Suppressor macrophage treated with lipopolysaccharide for 1 hour (primary cell): ENCODE measurements around the gene BBS9.
"Not testable (repeated sequence)": the region's sequence is repeated elsewhere in the genome, so short reads cannot be mapped to it uniquely, and the experiment has no call there.

Experiments used
- DNase-seq, 3 donors: peaks; one replicate each; pipeline ENCODE4 v3.0.0-alpha.2; 2020 to 2022

Gene BBS9

DNA sequence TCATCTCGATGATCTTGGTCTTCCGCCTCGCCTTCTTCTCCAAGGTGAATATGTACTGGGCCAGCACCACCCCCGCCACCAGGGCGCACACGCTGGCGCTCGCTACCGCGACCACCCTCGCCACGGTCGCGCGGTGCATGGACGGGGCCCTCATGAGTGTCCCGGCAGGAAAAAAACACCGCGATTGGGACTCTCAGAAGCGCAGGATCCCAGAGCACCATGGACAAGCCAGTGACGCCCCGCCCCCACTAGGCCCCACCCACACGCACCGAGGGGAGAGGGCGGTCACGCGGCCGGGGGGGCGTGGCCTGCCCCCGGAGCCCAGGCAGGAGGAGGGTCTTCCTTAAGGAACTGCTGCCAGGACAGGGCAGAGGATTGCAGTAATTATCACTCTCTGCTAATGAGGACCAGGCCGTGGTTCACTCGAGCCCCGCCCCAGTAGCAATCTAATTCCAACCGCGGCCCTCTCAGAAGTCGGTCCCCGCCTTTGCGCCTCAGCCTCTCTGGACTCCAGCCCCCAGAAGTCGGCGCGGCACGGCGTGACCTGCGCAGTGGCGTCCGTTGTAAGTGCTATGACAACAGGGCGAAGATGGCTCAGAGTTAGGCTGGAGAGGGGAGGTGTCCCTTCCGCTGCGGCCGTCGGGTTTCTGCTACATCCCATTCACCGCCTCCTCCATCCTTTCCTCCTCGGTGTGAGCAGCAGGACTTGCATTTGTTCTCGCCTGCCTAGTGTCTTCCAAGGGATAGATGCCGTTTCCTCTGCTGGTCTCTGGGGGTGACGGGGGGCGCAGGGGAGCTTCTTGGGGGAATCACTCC, at the start of gene BBS9:
Gene BBS9, plus strand, starts transcription at position 575 of the 816 bp plus-strand sequence. CDS start 16,689 bp downstream, outside the sequence.
- peak; percentile 96 to 97 (median 96) for DNase-seq

- DNase-seq: no peak
These were observed 49.3 kb upstream of the BBS9 start for GRCh38 chr7:33079763-33080690.

DNA sequence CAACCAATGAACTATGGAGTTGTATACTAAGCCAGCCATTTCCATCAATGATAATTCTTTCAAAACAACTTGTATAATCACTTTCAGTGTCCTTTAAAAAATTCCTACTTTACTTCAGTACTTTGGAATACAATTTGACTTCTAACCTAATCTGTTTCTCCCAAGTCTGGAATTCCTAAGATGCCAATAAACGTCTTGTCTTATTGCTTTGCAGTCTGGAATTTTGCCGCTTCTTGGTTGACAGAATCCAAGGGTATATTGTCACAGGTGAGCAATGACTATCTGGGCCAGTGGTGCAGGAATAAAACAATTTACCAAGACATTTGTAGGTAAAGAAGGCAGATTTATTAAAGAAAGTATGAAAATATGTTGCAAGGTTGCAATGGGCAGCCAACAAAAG, 42.0 kb upstream of the BBS9 start:
- no peak for DNase-seq

DNA sequence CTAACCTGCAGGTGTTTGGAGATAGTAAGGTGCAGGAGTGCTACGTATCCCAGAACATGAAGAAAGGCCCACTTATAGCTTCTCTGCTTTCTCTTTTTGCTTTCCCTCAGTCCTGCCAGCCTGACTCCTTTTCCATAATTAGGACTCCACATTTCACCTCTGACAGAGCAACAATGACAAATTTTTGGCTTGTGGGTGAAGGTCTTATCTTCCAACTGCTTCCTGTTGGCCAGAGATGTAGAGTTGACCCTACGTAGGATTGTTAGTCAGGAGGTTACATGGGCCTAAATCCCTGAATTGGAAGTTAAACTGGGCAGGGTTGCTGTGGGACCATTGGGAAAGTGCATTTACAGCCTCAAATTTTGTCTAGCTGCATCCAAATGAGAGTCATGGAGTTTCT, 41.5 kb upstream of the BBS9 start:
- DNase-seq: no peak

DNA sequence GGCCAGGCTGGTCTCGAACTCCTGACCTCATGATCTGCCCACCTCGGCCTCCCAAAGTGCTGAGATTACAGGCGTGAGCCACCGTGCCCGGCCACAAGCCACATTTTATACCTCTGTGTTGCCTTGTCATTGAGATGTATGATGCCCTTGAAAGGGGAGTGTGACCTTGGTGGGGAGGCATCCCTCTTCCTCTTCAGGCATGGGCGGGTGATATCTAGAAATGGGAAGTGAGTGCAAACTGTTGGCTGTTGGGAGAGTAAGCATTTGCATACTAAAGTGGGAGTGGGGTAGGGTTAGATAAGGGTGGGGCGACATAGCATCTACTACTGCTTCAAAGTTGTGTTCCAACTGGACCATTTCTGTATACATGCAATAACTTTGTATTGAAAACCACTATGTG, 40.2 kb upstream of the BBS9 start:
- DNase-seq: no peak

GRCh38 chr7:33091111-33091531, 38.2 kb upstream of the BBS9 start:
- no peak for DNase-seq

DNA sequence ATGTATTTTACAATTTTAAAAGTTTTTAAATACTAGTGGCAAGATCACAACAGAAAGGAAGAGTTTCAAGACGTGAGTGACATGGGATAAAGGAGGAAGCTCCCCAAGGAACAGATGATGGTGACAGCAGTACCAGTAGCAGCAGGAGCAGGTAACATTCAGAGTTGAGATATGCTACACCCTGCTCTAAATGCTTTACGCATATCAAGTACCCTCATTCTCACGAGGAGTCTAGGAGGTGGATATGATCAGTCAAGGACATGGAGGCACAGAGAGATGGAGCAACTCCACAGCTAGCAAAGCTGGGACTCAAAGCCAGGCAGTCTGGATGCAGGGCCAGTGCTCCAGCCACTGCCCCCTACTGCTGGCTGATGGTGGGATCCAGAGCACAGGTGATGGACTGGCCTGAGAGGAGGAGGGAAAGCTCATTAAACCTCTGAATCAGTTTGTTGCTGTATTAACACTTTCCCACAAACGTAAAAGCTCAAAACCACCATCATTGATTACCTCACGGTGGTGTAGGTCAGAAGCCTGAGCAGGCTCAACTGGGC, 37.6 kb upstream of the BBS9 start:
- no peak for DNase-seq

DNA sequence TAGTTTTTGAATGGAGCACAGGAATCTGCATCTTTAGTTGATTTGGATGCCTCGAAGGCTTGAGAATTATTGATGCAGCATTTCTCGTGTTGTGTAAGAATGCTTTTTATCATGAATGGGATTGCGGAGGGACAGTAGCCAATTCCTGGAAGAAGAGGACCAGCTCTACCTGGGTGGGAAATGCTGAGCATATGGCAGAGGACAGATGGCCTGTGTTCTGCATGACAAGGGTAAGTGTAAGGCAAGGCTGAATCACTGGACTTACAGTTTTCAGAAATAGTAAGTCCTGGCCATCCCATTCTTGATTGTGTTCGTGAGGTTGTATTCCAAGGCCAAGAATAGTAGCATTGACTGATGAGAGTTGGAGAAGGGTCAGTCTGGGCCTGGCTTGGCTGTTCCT, 36.1 kb upstream of the BBS9 start:
- no peak for DNase-seq

- not testable (repeated sequence) for DNase-seq
These were observed 34.6 kb upstream of the BBS9 start for GRCh38 chr7:33094745-33095275.

DNA sequence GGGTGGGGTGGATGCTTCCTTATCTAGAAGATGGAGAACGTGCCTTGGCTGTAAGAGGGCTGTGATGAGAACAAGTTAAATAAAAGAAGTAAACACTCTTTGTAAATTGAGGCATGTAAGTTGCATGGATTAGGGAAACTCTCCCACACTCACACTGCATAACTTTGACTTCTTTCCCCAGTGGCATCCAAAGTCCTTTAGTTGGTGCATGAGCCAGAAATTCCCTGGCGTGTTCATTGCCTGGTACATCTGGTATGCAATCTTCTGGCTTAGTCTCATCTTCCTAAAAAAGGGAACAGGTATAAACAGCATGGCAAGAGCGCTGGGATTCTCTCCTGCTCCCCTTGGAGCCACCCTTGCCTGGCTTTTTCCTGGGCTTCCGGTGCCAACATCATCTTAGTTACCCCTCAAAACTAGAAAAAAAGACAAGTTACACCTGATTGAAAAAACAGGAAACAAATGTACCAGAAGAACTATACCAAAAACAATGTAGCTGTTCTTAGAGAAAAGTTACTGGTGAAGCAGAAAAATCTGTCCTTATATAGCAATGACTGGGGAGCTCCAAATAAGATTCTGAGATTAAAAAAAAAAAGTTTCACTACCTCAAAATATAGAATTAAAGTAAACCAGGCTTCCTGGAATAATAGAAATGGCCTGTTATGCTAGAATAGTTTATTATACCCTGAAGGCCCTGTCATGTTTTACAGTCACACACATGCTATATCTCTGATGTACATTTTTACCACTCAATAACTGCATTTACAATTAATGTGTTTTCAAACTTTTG, 30.0 kb upstream of the BBS9 start:
- no peak for DNase-seq

- no peak for DNase-seq
These were observed 28.6 kb upstream of the BBS9 start for GRCh38 chr7:33100770-33101169.

DNA sequence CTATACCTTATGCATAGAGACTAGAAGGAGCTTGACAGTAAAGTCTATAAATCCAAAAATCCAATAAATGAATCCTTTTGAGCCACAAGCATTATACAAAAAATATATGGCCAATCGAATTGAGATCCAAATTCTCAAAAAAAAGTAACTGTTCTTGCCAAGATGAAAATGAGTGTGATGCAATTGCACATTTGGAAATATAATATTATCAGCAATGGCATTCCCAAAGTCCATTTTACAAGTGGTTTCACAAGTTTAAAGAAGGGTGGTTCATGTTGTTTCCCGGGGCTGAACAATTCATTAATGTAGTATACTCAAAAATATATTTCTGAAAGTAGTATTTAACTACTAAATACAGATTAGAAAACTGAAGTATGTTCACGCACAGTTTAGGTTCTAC, 27.5 kb upstream of the BBS9 start:
- DNase-seq: no peak

- peak; percentile 36 to 42 (median 37) for DNase-seq
These were observed 22.0 kb upstream of the BBS9 start for GRCh38 chr7:33107136-33108066.

DNA sequence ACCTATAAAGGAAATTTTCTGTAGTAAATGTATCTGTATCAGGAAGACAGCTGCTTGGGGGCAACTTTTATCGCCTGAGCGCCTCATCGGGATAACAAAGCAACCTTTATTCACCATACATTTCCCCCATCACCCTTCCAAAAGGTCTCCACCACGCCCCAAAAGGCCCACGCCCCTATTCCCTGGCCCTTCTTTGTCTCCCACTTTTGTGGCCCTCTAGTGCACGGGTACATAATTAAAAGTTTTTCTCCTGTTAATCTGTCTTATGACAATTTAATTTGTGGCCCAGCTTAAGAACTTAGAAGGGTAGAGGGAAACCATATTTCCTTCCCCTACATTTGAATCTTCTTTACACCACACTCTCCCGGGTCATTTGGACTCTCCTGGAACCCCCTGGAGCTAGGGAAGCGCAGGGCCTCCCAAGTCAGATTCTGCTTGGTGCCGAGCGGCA, 20.8 kb upstream of the BBS9 start:
- peak; percentile 32 to 51 (median 39) for DNase-seq

GRCh38 chr7:33109005-33109757, 20.2 kb upstream of the BBS9 start, which contains the start of gene RP9:
Gene RP9, minus strand, starts transcription at chr7:33109404. Its CDS starts 32 bp downstream, at chr7:33109372.
- DNase-seq: peak; percentile 82 to 95 (median 92)

GRCh38 chr7:33109758-33110238, 19.6 kb upstream of the BBS9 start:
- DNase-seq: peak; percentile 64 to 66 (median 65)

- no peak for DNase-seq
These were observed 17.8 kb upstream of the BBS9 start for GRCh38 chr7:33111614-33112013.

- no peak for DNase-seq
These were observed 14.4 kb upstream of the BBS9 start for GRCh38 chr7:33114976-33115375.

DNA sequence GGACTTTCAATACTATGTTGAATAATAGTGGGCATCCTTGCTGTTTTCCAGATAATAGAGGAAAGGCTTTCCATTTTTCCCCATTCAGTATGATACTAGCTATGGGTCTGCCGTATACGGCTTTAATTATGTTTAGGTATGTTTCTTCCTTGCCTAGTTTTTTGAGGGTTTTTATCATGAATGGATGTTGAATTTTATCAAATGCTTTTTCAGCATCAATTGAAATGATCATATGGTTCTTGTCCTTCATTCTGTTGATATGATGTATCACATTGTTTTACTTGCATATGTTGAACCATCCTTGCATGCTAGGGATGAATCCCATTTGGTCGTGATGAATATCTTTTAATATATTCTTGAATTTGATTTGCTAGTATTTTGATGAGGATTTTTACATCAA, 11.0 kb upstream of the BBS9 start:
- DNase-seq: no peak

GRCh38 chr7:33127085-33127484, 2.3 kb upstream of the BBS9 start:
- no peak for DNase-seq
